HG03066 (cell line): ENCODE measurements around the gene ABLIM2.

Source experiments
- ATAC-seq: cut with Tn5 transposase; IDR thresholded peaks from one replicate; pipeline ENCODE4 v1.9.1; 2021; ENCODE audit warnings: low read depth; ENCODE audit not compliant: unreplicated experiment

Gene ABLIM2

DNA sequence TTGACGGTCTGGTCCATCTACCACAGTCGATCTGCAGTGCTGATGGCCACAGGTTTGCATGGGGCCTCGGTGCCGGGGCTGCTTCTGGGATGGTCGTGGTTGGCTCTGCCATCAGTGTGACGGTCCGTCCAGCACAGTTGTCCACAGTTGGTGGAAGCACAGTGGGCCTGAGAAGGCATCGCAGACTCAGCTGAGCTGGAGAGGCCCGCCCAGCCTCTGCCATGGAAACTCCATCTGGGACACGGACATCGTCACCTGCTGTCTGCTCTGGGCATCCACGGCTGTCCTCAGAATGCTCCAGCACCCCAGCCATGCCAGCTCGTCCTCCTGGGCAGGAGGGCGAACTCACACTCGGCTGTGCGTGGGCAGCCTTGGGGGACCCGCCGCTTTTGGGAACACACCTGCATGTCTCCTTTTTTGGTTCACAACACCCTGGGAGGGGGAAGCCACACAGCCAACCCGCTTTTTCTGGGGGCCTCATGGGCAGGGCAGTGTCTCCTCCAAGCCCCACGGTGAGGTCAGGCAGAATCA is 33.0 kb downstream of the ABLIM2 start:
- ATAC-seq: no peak

GRCh38 chr4:8123870-8124269 is 34.7 kb downstream of the ABLIM2 start:
- ATAC-seq: no peak

DNA sequence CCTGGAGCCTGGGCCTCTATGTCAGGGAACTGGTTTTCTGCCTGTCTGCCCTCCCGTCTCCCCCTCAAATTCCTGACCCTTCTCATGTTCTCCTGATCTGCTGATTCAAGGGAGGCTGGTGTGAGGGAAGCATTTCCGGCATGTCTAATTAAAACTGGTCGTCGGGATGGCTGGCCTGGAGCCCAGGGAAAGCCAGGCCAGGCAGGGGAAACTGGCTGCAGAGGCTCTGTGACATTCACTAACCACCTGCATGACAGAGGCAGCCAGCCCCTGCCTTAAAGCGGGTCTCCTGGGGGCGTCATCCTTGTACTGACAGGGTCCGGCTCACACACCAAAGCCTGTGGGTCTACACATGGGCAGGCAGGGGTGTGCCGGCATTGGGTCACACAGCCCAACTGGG is 35.2 kb downstream of the ABLIM2 start:
- ATAC-seq: no peak

DNA sequence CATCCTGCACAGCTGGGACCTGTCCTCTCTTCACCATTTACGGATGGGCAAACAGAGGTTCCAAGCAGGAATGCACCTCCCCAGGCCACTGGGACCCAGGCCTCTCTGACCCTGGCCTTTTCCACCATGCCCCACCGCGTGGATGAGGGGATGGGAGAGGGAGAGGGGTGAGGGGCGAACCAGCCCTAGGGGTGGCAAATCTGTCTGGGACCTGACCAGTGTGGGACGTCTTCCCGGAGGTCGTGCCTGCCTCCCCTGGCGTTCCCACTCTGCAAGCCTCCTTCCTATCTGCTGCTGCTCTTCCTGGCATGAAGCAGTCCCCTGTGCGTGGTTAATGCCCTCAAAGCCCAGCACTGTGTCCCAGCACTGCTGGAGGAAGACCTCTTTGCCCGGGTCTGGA is 35.9 kb downstream of the ABLIM2 start:
- no peak for ATAC-seq

- ATAC-seq: no peak
Observed at GRCh38 chr4:8121292-8122015, 37.2 kb downstream of the ABLIM2 start.

DNA sequence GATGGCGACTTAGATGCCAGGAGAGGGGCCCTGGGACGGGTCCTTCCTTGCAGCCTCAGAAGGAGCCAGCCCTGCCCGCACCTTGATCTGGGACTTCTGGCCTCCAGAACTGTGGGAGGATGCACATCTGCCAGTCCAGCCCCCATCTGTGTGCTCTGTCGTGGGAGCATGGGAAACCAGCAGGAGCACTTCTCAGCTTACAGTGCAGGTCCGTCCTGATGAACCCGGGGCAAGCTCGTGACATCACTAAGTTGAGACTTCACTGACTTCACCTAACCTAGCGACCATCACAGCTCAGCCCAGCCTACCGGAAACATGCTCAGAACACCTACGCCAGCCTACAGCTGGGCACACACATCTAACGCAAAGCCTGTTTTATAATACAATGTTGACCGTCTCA is 38.1 kb downstream of the ABLIM2 start:
- no peak for ATAC-seq

- ATAC-seq: no peak
Observed at GRCh38 chr4:8119877-8120276, 38.7 kb downstream of the ABLIM2 start.

- no peak for ATAC-seq
Observed at GRCh38 chr4:8118531-8118930, 40.1 kb downstream of the ABLIM2 start.

DNA sequence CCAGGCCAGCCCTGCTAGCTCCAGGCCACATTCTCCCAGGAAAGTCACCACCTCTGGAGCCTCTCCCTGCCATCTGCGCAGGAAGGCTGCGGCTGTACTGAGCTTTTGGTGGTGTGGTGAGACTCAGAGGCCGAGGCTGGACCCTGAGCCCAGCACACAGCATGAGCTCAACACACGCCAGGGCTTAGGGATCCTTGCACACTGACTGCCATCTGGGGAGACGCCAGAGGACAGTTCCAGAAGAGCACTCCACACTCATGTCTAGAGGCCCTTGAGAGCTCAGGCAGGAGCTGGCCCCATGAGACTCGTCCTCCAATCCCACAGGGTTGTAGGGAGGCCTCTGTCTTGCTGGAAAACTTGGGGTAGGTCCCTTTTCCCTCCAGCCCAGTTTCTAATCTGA is 40.6 kb downstream of the ABLIM2 start:
- no peak for ATAC-seq

DNA sequence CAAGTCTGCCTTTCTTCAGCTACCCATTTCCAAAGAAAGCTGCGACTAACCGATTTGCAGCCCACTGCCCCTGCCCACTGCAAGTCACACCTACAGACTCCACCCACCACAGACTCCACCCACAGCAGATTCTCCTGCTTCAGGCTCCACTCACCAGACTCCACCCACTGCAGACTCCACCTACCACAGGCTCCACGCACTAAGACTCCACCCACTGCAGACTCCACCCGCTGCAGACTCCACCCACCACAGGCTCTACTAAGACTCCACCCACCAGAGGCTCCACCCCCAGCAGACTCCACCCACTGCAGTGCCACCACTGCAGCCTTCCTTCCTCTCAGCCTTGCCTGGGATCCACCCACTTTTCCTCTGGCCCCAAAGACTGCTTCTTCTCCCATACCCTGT is 41.3 kb downstream of the ABLIM2 start:
- ATAC-seq: no peak

DNA sequence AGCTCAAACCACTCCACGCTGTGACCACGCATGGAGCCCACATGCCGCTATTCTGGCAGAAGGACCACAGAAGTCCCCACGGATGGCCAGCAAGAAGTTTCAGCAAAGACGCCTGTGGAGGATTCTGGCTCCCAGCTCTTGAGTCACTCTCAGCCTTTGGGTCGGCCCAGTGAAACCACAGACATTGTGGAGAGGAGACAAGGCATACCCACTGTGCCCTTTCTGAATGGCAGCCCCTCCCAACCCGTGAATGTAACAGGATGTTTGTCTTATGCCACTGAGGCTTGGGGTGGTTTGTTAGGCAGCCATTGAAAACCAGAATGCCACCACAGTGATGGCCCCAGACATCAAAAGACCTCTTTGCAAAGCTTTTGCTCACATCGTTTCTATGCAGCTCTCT is 42.7 kb downstream of the ABLIM2 start:
- ATAC-seq: no peak

- ATAC-seq: no peak
Observed at GRCh38 chr4:8115203-8115520, 43.5 kb downstream of the ABLIM2 start.

DNA sequence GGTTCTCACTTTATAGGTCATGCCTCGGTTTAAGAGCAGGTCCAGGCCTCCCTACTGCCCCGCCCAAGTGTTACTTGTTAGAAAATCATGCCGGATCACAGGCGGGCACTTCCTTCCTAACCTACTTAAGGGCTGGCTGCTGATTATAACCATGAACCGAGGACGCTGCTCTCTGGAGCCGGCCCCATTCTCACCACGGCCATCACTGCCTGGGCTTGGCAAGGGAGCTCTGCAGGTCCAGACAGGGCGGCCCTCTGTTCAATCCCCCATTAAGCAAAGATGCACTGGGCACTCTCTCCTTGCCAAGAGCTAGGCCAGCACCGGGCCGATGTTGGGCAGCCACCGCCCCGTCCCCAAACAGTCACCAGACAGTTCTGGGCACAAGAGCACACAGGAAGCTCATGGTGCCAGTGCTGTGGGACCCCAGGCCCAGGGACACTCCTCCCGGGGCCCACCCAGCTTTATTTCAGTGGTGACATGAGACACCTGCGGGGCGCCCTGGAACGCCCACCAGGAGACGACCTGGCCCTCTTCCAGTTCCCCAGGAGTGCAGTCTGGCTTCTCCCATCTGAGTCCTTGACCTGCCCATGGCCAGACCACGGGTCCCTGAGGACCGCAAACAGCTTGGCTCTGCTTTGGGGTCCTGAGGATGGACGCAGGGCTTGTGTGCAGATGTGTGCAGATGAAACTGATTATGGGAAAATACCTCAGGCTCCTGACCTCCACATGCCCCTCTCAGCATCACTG is 44.0 kb downstream of the ABLIM2 start:
- no peak for ATAC-seq

- ATAC-seq: no peak
Observed at GRCh38 chr4:8113611-8114377, 44.8 kb downstream of the ABLIM2 start.

DNA sequence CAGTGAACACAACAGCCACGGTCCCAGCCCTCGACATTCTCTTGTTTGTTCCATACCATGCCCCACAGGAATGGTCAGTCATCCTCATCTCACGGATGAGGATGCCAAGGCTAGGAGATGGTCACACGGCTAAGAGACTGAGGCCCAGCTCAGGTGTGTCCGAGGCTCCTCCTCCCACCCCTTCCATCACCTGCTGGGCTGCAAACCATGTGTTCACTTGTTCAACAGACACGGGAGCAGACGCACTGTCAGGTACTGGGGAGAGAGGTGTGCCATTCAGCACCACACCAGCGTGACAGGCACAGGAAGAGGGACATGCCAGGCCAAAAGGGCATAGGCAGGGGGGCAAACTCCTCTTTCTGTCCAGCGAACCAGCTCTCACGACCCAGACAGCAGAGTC is 45.9 kb downstream of the ABLIM2 start:
- no peak for ATAC-seq

- ATAC-seq: no peak
Observed at GRCh38 chr4:8112036-8112576, 46.5 kb downstream of the ABLIM2 start.

- ATAC-seq: no peak
Observed at GRCh38 chr4:8110071-8110986, 48.3 kb downstream of the ABLIM2 start.

DNA sequence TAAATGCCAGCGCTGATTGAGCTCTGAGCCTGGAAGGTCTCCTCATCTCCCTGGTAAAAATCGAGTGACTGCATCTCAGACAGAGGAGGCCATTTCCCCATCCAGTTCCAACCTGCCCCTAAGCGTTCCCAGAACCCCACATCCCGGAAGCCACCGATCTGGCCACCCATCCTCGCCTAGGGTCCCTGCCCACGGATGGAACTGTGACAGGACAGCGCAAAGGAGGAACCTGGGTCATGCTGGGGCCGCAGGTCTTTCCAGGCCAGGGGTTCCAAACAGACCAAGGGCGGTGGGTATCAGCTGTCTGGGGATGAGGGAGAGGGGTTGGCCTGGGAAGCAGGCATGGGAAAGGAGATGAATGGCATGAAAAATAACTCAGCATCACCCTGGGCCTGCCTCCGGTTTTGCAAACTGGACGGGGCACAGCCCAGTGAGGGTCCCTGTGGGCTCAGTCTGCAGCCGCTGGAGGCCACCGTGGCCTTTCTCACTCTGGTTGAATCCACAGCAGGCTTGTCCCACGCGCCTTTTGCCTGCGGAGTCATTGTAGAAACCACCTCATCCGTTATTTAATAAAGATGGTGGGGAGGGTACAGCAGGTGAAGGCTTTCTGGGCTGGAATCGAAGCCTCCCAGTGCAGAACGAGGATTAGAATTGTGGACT is 49.1 kb downstream of the ABLIM2 start:
- no peak for ATAC-seq

- no peak for ATAC-seq
Observed at GRCh38 chr4:8108991-8109390, 49.6 kb downstream of the ABLIM2 start.

- ATAC-seq: no peak
Observed at GRCh38 chr4:8108261-8108660, 50.4 kb downstream of the ABLIM2 start.
